Endothelial cell of umbilical vein (primary cell): Measurements from ENCODE around the gene PGR. TPM values are rescaled to one million over a fixed set of nuclear protein-coding genes. Genes with fewer than 3 reads are reported as not detected.

Source experiments
- BruUV-seq: library from RNA; stranded (reverse); fragments of 400-500 nt; replicated peaks from 2 replicates; lab custom pipeline; 2021; lab: Mats Ljungman, UMichigan
- CTCF ChIA-PET: fragments of 300-600, 350-600 bp; sonication (Branson Sonifier 250); formaldehyde crosslinking; loops from one replicate; lab custom pipeline; 2021; ENCODE audit warnings: antibody characterized with exemption, inconsistent platforms; lab: Charles Lee
- POLR2A ChIA-PET: fragments of 300-600, 350-600 bp; sonication (Branson Sonifier 250); formaldehyde crosslinking; loops from one replicate; lab custom pipeline; 2021; ENCODE audit warnings: antibody characterized with exemption, inconsistent platforms; lab: Charles Lee
- DNase-seq: peaks from one replicate; pipeline ENCODE4 v3.0.0-alpha.2; 2011; ENCODE audit warnings: low read depth, low spot score
- FAIRE-seq: peaks from 2 replicates; lab custom pipeline; 2011; peaks lifted over from hg19 to GRCh38; lab: Jason Lieb, UNC
- H2AFZ ChIP-seq: 2 replicates; pipeline ENCODE4 v1.6.0; 2012; ENCODE audit warnings: low read depth, low read length, control low read depth, inconsistent platforms
- H3K27ac ChIP-seq: 2 replicates; pipeline ENCODE4 v1.5.1; 2011; ENCODE audit warnings: low read depth, mild to moderate bottlenecking, control low read depth, low read length, moderate library complexity; ENCODE audit not compliant: insufficient read depth
- H3K27me3 ChIP-seq, 2 experiments: 2 replicates each; pipeline versions ENCODE4 v1.6.0 to v1.6.1; 2011; ENCODE audit warnings: low read length in 2 of 2, mixed read lengths in 1 of 2; ENCODE audit not compliant: control insufficient read depth in 2 of 2, insufficient read depth in 2 of 2
- H3K36me3 ChIP-seq, 2 experiments: 2 replicates in 1 of 2; 3 replicates in 1 of 2; pipeline ENCODE4 v1.5.1; 2011; ENCODE audit warnings: low read length in 2 of 2, mild to moderate bottlenecking in 1 of 2, moderate library complexity in 1 of 2; ENCODE audit not compliant: control insufficient read depth in 2 of 2, insufficient read depth in 2 of 2; ENCODE audit errors: extremely low read depth in 1 of 2
- H3K4me1 ChIP-seq: 3 replicates; pipeline ENCODE4 v1.5.1; 2011; ENCODE audit warnings: mild to moderate bottlenecking, low read length; ENCODE audit not compliant: control insufficient read depth, insufficient read depth; ENCODE audit errors: extremely low read depth
- H3K4me2 ChIP-seq: 2 replicates; pipeline ENCODE4 v1.6.1; 2011; ENCODE audit warnings: low read length, control low read depth, mixed read lengths; ENCODE audit not compliant: insufficient read depth
- H3K4me3 ChIP-seq, 3 experiments: fragments of 200-600 bp in 1 of 3; sonication (generic), shearing (Covaris generic) in 1 of 3; replicated peaks in 1 of 3; 2 replicates each; pipeline ENCODE4 v1.5.1; 2011 to 2016; ENCODE audit warnings: control low read depth in 3 of 3, low read length in 3 of 3, mild to moderate bottlenecking in 2 of 3, inconsistent platforms in 1 of 3, low read depth in 1 of 3, moderate library complexity in 1 of 3; ENCODE audit not compliant: insufficient read depth in 1 of 3
- H3K79me2 ChIP-seq: 2 replicates; pipeline ENCODE4 v1.6.0; 2012; ENCODE audit warnings: low read length, inconsistent platforms; ENCODE audit not compliant: control insufficient read depth, insufficient read depth
- H3K9ac ChIP-seq: replicated peaks from 2 replicates; pipeline ENCODE3; 2011; ENCODE audit warnings: low read length, control low read depth; ENCODE audit not compliant: insufficient read depth; ENCODE audit errors: extremely low read depth
- H3K9me1 ChIP-seq: replicated peaks from 3 replicates; pipeline ENCODE4 v1.6.0; 2011; ENCODE audit warnings: mild to moderate bottlenecking, low read length; ENCODE audit not compliant: control insufficient read depth, insufficient read depth; ENCODE audit errors: extremely low read depth
- H3K9me3 ChIP-seq: replicated peaks from 2 replicates; pipeline ENCODE4 v1.5.1; 2012; ENCODE audit warnings: low read length, inconsistent platforms; ENCODE audit not compliant: control insufficient read depth, insufficient read depth
- H4K20me1 ChIP-seq: replicated peaks from 2 replicates; pipeline ENCODE3; 2011; ENCODE audit warnings: mild to moderate bottlenecking, low read length; ENCODE audit not compliant: control insufficient read depth, insufficient read depth; ENCODE audit errors: extremely low read depth
- EZH2 ChIP-seq: IDR thresholded peaks from 2 replicates; pipeline ENCODE4 v1.6.1; 2012; ENCODE audit warnings: borderline replicate concordance, low read depth, mild to moderate bottlenecking, moderate library complexity, low read length, inconsistent platforms; ENCODE audit not compliant: severe bottlenecking
- FOS ChIP-seq: IDR thresholded peaks from 2 replicates; pipeline ENCODE4 v1.6.1; 2011; ENCODE audit warnings: mild to moderate bottlenecking, low read length, moderate library complexity, borderline replicate concordance; ENCODE audit not compliant: insufficient read depth
- GATA2 ChIP-seq: IDR thresholded peaks from 2 replicates; pipeline ENCODE4 v1.7.0; 2011; ENCODE audit warnings: low read depth, mild to moderate bottlenecking, moderate library complexity, mixed read lengths, low read length; ENCODE audit not compliant: insufficient read length, insufficient read depth
- JUN ChIP-seq: IDR thresholded peaks from 2 replicates; pipeline ENCODE4 v1.6.1; 2011; ENCODE audit warnings: borderline replicate concordance, low read depth; ENCODE audit not compliant: insufficient read length, insufficient read depth
- MYC ChIP-seq: IDR thresholded peaks from one replicate; pipeline ENCODE4 v1.6.1; 2011; ENCODE audit warnings: mild to moderate bottlenecking, low read depth, low read length
- POLR2A ChIP-seq: IDR thresholded peaks from 2 replicates; pipeline ENCODE4 v1.6.1; 2012; ENCODE audit warnings: low read depth, mild to moderate bottlenecking, control low read depth, low read length
- POLR2AphosphoS5 ChIP-seq: IDR thresholded peaks from 2 replicates; pipeline ENCODE4 v1.6.1; 2012; ENCODE audit warnings: low read depth, mild to moderate bottlenecking, control low read depth, low read length, moderate library complexity; ENCODE audit not compliant: insufficient read depth
- dilution Hi-C: fragments of 300-500 bp; cut with MboI; formaldehyde crosslinking; loops from one replicate; pipeline ENCODE4 v1.15.0; 2019; ENCODE audit warnings: low sequenced_read_pairs; ENCODE audit not compliant: extremely low pct_ligation_motif_present
- intact Hi-C: fragments of 100-400 bp; cut with micrococcal nuclease; formaldehyde crosslinking; loops from one replicate; pipeline ENCODE4 v1.10.0; 2022
- polyA plus RNA-seq, 4 experiments: library from polyadenylated mRNA; depleted of rRNA in 3 of 4; stranded (reverse) in 3 of 4; unstranded in 1 of 4; fragments of >200 nt; gene quantifications; 2 replicates each; pipeline versions ENCODE4 v1.2.1 to v1.2.3, GENCODE V29; 2011 to 2012; ENCODE audit warnings: missing spikeins in 1 of 4
- total RNA-seq: library from RNA; stranded (reverse); gene quantifications from 2 replicates; pipeline ENCODE4 v1.2.3, GENCODE V29; 2021
- TF ChIP-seq, protein P1 (sequence below): IDR thresholded peaks from 2 replicates; pipeline ENCODE4 v1.6.1; 2011; ENCODE audit not compliant: insufficient read depth, insufficient read length
- TF ChIP-seq, protein P2 (sequence below), 2 donors: IDR thresholded peaks; 1 replicate in 1 of 2; 2 replicates in 1 of 2; pipeline ENCODE4 v1.5.1; 2011; ENCODE audit warnings: low read length in 2 of 2, mild to moderate bottlenecking in 2 of 2, moderate library complexity in 2 of 2, control low read depth in 1 of 2, inconsistent platforms in 1 of 2, low read depth in 1 of 2; ENCODE audit not compliant: insufficient read depth in 1 of 2; ENCODE audit errors: extremely low read depth in 1 of 2

PGR gene
- total and polyA plus RNA-seq, 2 donors (not counting 3 experiments of a cell fraction or from before 2014, with no cell fraction given) = not detected

DNA sequence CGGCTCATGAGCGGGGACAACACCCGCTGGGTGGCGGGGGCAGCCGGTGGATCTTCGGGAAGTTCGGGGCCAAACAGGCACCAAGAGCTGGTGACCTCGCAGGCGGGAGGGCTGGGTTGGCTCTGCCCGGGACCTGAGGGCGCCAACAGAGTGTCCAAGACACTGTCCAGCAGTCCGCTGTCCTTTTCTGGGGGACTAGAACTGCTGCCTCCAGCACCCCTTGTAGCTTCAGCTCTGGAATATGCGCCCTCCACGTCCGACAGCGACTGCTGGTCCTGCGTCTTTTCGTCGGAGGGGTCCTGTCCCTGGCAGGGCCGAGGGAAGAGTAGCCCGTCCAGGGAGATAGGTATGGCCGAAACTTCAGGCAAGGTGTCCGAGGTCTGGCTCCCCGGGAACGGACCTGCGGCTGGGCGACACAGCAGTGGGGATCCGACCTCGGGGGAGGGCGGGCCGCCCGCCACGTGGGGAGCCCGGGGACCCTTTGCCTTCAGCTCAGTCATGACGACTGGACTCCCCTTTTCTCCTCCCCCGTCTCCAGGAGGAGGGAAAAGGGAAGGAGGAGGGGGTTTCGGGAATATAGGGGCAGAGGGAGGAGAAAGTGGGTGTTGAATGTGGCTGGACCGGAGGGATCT lies 926 bp downstream of the PGR start:
- ChIA-PET POLR2A (no interaction called here), CTCF (no interaction called here)
- dilution Hi-C loops = no loop called here

More for the DNA sequence above, 926 bp downstream of the PGR start:
- Histone ChIP-seq H3K4me2 (no peak overlapping the region), H2AFZ (no peak overlapping the region), H3K9me3 (no peaks in the 10 kb centered on the region), H3K79me2 (no peaks in the 10 kb centered on the region), H3K36me3 (no peaks in the 10 kb centered on the region), H3K4me1 (no peaks in the 10 kb centered on the region), H3K9me1 (no peaks in the 10 kb centered on the region), H3K27me3 (peaks cover 36 to 50% of the 10 kb centered on the region in 2 experiments), H4K20me1 (no peaks in the 10 kb centered on the region), H3K9ac (no peak overlapping the region), H3K27ac (no peak overlapping the region), H3K4me3 (no peak overlapping the region)
- no TSS peak for BruUV-seq
- FAIRE-seq (no peak), DNase-seq (no peak)
- intact Hi-C loops = no loop called here
- no peak for TF ChIP-seq POLR2A
- no peak for TF ChIP-seq FOS
- TF ChIP-seq, protein P1, sequence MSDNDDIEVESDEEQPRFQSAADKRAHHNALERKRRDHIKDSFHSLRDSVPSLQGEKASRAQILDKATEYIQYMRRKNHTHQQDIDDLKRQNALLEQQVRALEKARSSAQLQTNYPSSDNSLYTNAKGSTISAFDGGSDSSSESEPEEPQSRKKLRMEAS = no peak
- TF ChIP-seq POLR2AphosphoS5 = no peak
- TF ChIP-seq GATA2 = no peak
- no peak for TF ChIP-seq MYC
- TF ChIP-seq, protein P2, sequence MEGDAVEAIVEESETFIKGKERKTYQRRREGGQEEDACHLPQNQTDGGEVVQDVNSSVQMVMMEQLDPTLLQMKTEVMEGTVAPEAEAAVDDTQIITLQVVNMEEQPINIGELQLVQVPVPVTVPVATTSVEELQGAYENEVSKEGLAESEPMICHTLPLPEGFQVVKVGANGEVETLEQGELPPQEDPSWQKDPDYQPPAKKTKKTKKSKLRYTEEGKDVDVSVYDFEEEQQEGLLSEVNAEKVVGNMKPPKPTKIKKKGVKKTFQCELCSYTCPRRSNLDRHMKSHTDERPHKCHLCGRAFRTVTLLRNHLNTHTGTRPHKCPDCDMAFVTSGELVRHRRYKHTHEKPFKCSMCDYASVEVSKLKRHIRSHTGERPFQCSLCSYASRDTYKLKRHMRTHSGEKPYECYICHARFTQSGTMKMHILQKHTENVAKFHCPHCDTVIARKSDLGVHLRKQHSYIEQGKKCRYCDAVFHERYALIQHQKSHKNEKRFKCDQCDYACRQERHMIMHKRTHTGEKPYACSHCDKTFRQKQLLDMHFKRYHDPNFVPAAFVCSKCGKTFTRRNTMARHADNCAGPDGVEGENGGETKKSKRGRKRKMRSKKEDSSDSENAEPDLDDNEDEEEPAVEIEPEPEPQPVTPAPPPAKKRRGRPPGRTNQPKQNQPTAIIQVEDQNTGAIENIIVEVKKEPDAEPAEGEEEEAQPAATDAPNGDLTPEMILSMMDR (IDR thresholded peaks at IDR 0.05; ENCODE audit: extremely low read depth in 1 of 2, insufficient read depth in 1 of 2, low read depth in 1 of 2, low read length in 2 of 2) = no peak
- TF ChIP-seq EZH2 = no peak
- no peak for TF ChIP-seq JUN
